DMS 273 treated with DMSO at 0.1 percent for 48 hours (cell line): ENCODE measurements around the gene RIPOR3.
"Not testable (repeated sequence)": the region's sequence is repeated elsewhere in the genome, so short reads cannot be mapped to it uniquely, and the experiment has no call there.

Source experiments
- DNase-seq: peaks from one replicate; lab custom pipeline; 2025; lab: John Stamatoyannopoulos, UW

The RIPOR3 gene

DNA sequence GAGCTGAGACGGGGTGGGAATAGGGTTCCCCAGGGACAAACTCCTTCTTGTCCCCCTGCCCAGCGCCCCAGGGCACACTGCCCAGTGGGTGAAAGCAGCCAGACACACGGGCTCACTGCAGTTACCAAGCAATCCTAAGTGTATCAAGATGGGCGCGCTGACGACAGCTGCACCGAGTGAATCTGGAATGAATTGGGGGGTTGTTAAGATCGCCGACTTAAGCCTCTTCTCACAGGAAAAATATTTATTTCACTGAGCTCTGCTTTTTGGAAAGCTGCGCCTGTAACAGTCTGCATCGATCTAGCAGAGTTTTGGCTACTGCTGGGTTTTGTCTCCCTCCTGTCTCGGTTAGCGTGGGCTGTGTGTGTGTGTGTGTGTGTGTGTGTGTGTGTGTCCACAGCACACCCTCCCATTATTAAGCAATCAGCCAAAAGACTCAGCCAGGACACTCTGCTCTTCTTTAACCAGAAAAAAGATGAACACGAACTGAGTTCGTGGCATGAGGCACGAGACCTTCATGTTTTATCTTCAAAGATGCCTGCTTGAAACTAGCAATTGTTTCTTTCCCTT lies 35.9 kb downstream of the RIPOR3 start:
- no peak for DNase-seq

DNA sequence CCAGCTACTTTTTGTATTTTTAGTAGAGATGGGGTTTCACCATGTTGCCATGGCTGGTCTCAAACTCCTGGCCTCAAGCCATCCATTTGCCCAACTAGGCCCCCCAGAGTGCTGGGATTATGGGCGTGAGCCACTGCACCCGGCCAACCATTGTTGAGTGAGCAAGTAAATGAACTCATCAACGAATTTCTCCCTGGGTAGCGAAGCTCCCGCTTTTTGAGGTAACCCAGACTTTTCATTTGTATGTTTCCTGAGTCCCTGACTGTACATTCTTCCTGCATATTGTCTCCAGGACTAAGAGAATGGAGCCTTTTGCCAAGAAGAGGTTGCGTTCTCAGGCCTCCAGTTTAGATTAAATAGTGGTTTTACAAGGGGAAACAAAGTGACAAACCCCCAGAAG lies 36.4 kb downstream of the RIPOR3 start:
- DNase-seq: no peak

DNA sequence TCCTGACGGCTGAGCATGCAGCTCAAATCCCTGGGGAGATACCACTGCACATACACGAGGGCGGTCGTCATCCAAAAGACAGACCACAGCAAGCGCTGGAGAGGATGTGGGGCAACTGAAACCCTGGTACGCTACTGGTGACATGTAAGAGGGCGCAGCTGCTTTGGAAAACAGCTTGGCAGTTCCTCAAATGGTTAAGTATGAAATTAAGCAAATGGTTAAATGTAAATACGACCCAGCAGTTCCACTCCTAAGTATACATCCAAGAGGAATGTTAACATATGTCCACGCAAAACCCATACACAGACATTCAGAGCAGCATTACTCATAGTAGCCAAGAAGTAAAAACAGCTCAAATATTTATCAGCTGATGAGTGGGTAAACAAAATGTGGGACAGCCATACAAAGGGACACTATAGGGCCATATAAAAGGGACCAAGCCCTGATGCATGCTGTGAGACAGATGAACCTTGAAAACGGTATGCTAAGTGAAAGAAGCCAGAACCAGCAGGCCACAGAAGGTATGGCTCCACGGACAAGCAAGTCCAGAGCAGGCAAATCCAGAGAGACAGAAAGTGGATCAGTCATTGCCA lies 38.5 kb downstream of the RIPOR3 start:
- no peak for DNase-seq

DNA sequence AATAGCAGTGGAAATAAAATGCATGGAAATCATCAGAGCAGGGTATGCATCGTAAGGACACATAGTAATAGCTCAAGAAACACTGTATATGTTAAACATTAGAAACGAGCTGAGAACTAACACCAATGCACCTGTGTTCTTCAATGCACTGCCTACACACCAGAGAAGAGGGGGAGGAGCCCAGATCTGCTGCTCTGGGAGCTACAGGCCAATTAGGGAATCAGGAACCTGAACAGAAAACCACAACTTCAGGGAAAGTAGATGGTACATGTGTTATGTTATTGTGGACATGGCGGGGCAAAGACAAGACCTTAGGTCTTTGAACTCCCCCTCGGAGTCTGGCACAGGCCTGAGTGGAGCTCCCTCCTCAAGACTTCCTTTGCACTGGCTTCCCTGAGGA lies 39.7 kb downstream of the RIPOR3 start:
- no peak for DNase-seq

DNA sequence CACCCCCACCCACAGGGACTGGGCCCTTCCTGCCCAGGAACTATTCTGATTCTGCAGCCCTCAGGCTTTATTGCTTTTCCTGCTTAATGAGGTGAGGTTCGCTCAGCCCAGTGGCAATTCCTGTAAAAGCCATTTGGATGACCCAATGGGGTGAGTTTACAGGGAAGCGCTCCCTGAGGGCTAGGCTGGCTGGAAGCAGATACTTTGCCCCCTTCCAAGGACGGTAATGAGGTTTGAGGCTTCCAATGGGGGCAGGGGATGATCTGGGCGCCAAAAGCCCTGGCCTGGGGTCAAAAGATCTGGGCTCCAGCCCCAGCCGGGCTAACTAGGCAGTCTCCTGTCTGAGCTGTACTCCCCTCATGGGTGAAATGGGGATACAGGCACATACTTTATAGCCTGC lies 41.8 kb downstream of the RIPOR3 start:
- DNase-seq: no peak

DNA sequence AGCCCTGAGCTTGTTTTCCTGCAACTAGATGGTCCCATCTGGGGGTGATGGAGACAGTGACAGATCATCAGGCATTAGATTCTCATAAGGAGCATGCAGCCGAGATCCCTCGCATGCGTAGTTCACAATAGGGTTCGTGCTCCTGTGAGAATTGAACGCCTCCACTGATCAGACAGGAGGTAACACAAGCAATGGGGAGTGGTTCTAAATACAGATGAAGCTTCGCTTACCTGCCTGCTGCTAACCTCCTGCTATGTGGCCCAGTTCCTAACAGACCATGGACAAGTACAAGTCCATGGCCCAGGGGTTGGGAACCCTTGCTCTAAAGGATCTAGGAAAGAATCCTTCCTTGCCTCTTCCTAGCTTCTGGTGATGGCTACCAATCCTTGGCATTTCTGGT lies 42.7 kb downstream of the RIPOR3 start:
- DNase-seq: no peak

DNA sequence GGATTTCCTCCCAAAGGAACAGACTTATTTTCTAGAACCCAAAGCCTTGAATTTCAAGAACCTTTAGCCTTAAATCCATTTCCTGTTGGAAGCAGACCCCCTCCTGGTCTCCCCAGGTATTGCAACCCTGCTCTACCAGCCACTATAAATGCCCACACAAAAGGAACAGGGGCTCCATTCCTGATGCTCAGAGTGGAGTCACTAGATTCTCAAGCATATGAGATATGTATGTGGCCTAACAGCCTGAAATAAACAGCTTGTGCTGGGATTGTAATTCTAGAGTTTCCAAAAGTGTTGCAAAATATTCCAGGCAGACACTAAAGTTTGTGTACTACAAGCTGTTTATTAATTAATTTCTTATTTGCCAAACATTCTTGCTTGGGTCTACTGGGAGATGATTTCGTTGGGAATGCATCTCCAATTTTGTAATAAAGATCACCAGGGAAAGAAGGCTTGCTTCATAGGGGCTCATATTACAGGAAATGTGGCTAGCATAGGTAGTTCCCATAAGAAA lies 44.8 kb downstream of the RIPOR3 start:
- no peak for DNase-seq

DNA sequence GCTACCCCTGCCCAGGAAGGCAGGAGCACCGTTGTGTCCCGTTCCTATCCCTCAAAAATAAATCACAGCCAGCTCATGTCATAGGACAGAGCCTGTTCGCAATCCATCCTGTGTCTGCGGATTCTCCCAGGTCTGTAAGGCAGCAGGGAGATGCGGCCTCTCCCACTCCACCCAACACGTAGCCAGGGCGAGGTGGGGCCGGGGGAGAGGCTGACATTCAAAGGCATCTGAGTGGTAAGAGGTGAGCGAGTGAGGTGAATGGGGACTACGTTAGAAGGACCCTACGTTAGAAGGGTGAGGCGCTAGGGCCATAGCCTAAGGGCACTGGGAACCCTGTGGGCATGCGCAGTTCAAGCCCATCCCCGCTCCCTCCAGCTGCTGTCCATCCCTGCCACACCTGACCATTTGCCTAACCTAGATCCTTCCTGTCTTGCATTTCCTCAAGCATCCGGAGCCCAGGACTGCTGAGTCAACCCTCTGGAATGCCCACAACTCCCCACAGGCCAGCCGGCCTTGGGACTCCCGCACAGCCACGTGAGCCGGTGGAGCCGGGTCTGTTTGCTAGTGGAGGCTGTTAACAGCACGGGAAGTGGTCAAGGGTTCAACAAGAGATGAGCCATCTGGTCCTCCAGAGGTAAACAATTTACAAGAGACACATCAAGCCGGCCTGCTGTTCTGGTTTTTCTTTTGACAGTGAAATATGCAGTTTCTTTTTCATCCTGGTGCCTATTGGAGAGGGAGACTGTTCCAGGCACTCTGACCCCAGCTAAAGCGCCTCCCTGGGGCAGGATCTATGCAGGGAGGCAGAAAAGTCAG lies 45.9 kb downstream of the RIPOR3 start:
- DNase-seq: peak; percentile 27

DNA sequence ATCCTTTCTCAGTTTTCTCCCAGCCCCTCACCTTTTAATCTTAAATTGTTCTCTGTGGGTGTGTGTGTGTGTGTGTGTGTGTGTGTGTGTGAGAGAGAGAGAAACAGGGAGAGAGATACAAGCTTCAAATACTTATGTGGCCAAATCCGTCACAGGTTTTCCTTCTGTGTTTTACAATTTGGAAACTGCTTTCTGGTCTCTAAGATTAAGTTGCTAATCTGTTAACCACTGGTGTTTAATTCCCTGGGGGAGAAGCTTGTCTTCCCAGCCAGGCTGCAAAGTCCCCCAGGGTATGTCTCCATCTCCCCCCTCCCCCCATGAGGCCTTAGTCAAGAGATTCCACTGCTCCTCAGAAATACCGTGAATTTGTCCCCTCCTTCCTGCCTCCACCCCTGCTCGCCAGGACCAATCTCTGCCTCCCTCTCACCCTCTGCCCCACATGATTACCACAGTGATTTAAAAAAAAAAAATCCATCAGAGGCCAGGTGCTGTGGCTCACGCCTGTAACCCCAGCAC lies 49.0 kb downstream of the RIPOR3 start:
- DNase-seq: no peak

DNA sequence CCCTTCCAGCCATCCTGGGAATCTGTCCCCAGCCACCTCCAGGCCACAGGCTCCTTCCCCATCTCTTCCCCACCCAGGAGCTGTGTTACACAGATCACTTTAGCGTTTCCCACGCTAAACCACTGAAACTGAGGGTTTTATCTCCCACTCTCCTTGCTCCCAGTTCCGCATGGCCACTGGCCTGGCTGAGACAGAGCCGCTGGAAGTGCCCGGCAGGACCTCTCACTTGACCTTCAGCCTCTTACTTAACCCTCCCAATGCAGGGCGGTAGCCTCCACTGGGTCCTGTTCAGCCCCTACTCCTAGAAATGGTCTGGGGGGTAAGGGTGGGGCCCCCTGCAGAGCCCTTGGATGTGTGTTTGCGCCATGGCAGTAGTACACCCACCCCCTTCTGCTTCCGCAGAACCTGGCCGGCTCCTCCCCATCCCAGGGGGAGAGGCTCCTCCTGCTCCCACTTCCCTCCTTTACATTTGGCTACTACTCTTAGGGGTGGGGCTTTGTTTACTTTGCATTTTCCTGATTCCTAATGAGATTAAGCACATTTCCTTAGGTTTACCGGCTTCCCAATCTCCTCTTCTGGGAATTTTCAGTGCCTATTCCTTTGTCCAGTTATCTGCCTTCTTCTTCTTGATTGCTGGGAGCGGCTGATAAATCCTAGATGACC lies 49.6 kb downstream of the RIPOR3 start:
- not testable (repeated sequence) for DNase-seq

DNA sequence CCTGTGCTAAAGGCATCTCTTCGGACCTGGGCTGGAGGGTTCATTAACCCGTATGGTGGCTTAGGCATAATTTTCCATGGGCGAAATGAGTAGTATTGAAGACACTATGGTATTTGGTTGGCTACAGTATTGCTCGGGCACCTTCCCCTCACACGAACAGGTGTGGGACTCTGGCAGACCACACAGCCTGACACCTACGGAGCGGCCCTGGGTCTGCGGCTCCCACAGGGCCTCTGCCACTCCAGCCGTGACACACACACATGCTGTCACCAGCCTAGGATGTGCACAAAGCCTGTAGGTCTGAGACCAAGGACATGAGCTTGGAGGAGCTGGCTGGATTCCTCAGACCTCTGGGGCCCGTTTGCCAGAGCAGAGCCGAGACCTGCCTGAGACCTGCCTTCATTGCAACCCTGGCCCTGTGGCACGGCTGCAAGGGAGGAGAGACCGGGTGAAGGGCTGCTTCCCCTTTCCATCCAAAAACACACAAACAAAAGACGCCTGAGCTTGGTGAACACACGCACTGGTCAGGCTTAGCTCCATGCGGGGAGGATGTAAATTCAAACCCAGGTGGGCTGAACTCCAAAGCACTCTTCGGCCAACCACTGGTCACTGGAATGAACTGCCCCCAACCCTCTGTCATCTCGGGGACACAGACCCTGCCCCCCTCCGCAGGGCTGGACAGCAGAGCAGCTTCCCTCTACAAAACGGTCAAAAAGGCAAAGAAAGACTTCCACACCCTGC lies 51.2 kb downstream of the RIPOR3 start:
- not testable (repeated sequence) for DNase-seq

DNA sequence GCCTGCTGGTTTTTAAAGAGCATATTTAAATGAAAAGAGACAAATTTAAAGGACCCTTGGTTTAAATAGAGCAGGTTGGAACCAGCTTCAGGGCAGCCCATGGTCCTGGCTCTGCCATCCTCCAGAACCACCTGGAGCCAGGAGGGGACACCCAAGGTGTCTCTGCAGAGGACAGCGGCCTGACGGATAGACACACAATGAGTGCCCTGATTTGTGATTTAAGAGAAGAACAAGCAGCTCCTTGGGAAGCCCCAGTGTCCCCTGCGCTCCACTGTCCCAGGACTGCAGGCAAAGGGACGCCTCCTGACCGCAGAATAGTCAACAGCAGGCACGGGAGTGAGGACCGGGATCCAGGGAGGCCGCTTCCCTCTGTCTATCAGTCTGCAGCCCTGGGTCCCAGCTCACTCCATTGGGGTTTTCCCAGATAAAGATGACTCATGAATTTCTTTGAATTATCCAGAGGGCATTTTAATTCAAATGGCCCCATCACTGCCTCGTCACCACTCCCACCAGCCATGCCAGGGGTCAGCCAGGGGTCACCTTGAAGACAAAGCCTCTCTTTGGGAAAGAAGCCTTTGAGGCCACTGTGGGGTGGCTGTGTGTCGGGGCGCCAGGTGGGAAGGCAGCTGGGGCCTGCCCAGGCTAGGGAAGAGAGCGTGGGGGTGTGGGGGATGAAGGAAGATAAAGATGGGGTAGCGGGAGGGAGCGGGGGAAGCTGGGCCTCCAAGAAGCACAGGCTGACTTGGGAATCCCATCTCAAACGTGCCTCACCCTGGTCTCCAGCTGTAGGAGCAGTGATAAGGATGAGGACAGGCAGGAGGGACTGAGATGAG lies 53.1 kb downstream of the RIPOR3 start:
- DNase-seq: not testable (repeated sequence)

DNA sequence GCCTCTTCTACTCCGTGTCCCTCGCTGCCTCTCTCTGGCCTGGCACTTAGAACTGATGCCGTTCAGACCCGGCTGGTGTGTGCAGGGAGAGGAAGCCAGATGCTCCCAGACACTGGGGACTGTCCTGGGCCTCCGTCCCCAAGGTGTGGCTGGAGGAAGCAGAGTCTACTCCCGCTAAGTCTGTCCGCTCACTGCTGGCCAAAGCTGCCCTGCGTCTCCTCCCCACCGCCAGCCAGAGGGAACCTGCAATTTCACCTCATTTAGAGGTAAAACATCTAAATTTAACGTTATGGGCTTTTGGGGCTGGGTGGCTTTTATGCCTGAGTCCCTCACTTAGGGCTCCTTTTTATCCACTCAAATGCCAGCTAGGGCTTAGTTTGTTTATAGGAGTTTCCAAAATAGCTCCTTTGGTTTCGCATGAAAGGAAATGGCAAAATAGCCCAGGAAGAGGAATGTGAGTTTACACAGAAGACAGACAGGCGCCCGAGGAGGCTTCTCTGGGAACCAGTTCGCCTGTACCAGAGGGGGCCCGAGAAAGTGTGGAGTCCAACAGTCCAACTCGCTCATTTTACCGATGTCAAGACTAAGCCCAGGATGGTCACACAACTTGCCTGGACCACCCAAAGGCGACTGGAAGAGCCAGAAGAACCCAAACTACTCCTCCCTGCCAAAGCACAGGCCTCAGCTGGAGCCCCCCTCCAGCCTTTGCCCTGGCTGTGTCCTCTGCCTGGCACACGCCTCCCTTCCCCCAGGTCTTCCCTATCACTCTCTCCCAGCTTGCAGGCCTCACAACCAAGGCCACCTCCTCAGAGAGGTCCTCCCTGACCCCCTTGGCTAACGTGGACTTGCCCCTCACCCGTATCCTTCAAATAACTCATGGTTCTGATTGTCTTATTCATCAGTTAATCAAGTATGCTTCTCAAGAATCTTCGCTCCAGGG lies 54.5 kb downstream of the RIPOR3 start:
- no peak for DNase-seq

DNA sequence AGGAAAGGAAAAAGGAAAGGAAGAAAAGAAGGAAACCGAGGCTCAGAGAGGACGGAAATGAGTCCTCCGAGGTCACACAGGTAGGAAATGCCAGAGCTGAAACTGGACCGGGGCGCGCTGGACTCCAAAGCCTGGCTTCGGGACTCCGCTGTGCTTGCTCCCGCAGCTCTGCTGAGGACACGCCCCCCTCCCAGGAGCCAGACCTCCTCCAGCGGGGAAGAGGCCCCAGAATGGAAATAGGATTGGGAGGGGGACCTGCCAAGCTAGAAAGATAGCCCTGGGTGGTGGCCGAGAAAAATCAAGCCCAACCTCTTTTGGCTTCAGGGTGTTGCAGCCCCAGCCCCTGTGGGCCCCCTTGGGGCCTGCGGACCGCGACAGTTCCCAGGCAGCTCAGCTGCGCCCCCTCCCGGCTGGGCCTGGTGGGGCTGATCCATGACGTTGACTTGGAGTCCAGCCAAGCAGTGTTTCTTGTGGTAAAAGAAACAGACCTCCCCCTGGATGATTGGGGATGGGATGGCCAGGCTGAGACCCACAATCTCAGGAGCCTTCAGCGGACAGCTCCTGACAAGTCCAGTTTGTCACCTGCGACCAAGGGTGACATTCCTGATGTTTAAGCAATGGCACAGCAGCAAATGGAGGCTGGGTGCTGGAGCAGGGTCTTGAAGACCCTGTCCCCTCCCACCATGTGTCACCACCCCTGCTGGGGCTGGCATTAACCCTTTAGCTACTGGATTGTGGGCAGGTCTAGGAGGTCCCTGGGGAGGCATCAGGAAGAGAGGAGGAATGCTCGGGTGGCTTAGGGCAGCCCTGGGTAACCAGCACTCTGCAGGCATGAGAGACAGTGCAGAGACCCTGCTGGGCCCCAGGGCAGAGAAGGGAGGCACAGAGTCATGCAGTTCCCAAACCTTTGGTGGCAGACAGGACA lies 55.4 kb downstream of the RIPOR3 start:
- DNase-seq: peak; percentile 20

DNA sequence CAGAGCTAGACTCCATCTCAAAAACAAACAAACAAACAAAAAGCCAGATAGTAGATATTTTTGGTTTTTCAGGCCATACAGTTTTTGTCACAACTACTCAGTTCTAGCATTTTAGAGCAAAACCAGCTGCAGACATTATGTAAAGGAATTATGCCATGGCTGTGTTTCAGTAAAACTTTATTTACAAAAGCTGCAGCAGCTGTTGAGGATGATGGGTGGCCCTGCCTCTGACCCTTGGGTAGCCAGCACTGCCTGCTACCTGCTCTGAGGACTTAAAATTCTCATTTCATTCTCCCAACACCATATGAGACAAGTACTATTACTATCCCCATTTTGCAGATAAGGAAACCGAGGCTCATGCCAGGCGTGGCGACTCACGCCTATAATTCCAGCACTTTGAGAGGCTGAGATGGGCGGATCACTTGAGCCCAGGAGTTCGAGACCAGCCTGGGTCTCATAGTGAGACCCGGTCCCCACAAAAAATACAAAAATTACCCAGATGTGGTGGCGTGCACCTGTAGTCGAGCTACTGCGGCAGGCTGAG lies 56.3 kb downstream of the RIPOR3 start:
- DNase-seq: no peak

DNA sequence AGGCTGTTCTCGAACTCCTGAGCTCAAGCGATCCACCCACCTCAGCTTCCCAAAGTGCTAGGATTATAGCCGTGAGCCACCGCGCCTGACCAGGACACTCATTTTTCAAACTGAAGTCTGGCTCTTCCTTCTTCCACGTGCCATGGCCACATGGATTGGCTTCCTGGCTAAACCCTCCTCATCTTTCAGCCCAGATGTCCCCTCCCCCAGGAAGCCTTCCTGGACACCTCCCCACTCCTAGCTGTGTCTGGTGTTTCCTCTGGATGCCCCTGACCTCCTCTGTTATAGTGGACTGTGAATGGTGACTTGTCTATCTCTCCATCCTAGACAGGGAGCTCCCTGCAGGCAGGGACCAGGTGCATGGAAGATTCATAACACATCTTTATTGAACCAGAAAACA lies 57.2 kb downstream of the RIPOR3 start:
- DNase-seq: no peak

DNA sequence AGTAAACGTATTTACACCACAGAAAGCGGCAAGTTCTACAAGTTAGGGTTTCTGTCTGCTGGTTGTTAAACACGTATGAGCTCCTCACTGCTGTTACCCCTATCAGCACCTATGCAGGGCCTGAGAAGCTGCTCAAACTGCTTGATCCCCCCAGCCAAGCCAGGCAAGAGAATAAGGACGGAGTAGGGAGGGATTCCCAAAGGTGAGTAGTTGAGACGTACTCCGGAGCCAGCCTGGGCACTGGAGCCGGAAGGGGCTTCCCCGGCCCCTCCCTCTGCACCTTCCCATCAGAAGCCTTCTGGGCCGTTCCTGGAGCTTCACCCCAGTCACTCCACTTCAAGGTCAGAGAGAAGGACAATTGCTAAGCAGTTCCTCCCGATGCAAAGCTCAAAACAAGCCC lies 58.0 kb downstream of the RIPOR3 start:
- DNase-seq: no peak

DNA sequence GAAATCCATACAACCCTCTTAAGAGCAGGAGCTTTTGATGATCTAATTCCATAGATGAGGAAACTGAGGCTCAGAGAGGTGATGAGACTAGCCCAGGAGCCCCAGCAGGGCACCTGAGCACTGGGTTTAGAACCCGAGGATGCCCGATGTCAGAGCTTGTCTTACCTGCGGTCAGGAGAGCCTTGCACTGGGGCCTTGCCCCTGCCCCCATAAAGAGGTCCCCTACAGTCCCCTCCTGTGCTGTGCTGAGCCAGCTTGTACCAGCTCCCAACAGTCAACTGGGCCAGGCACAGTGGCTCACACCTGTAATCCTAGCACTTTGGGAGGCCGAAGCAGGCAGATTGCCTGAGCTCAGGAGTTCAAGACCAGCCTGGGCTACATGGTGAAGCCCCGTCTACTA lies 58.6 kb downstream of the RIPOR3 start:
- no peak for DNase-seq
